ENCODE measurements around the gene ZG16B.

Gene ZG16B

DNA sequence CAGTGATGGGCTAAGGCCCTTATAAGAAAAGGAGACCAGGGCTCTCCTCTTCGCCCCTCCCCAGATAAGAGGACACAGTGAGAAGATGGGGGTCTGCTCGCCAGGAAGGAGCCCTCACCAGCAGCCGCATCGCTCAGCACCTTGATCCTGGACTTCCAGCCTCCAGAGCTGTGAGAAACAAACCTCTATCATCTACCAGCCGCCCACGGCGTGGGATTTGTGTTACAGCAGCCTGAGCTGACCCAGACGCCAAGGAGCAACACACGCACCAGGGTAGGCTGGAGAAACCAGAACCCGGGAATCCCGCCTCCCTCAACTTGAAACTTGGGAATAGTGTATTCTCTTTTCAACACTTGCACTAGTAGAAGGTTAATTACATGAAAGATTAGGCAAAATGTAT is 4.2 kb upstream of the ZG16B start:
- no peak for DNase-seq

DNA sequence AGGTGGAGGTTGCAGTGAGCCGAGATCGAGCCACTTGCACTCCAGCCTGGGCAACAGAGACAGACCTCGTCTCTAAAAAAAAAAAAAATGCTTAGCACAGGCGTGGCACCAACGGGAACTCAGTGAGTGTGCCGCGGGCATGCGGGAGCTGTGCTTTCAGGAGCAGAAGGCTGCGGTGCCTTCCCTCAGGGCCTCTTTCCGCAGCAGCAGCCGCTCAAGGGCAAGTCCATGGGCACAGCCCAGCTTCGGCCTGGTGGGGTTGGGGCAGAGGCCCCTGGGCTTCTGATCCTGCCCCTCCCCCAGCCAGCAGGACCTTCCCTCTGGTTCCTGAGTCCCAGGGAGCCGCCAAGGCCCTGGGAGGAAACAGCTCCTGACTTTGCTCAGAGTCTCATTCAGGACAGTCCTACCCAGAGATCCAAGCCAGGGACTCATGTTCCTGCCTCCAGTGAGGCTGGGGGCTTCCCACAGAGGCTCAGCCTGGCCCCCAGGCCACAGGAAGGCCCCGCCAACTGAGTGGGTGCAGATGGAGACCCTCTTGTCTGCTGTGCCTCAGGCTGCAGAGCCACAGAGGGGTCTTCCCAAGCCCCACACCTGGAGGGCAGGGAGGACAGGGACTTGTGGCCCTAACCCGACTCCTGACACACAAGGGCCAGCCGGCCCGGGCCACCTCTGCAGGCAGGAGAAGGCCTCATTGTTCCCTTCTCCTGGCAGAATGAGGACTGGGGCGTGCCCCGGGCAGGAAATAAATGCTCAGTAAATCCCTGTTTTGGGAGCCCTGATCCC is 3.3 kb upstream of the ZG16B start:
- no peak for DNase-seq

DNA sequence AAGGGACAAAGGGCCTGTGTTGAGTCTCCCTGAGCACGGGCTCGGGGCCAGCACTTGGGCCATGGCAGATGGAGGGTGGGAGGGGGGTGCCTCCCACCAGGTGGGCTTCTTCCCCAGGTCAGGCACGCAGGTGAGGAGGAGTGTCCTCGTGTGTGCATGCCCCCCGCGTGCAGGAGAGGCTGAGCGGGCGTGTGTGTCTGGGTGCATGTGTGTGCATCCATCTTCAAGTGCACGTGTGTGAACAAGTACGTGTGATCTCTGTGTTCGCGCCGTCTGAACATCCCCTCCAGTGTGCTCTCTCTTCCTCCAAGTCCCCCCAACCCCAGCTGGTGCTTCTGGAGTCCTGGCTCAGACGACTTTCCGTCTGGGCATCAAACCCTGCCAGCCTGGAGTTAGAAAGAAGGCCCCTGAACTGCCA is 2.7 kb upstream of the ZG16B start:
- no peak for DNase-seq

DNA sequence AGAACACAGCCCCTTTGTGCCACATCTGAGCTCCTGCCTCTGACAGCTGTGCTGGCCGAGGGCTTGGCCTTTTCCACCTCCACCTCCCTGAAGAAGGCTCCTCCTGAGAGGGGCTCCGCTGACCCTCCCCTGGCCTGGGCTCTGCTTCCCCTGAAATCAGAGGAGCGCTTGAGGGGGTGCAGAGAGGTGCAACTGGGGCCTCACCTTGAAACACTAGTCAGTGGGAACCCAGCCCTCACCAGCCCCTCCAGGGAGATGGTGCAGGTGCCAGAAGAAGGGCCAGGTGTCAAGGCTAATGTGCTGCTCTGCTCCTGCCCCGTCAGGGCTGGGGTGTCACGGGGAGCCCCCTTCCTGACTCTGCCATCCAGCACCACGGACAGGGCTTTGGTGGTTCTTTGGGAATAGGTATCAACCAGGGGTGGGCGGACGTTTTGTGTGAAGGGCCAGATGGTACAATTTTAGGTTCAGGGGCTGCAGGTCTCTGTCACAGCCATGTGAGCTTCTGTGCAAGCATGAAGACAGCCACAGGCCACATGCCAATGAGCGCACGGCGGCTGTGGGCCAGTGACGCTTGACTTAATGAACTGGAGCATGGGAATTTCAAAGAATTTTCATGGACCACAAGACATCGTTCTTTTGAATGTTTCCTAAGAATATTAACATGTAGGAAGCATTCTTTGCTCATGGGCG is 2.1 kb upstream of the ZG16B start:
- DNase-seq, result no peak

DNA sequence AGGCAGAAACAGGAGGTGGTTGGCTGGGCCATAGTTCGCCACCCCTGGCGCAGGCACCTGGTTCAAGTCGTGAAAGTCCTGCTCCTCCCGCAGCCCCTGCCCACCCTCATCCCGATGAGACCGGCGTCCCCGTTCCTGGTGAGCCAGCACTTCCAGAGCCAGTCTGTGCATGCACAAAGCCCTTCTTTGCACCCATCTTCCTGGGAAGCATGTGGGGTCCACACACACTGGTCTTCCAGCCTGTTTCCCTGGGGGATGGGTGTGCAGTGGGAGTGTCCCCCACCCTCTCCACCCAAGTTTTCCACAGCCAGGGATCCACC is 1.6 kb upstream of the ZG16B start:
- no peak for DNase-seq

DNA sequence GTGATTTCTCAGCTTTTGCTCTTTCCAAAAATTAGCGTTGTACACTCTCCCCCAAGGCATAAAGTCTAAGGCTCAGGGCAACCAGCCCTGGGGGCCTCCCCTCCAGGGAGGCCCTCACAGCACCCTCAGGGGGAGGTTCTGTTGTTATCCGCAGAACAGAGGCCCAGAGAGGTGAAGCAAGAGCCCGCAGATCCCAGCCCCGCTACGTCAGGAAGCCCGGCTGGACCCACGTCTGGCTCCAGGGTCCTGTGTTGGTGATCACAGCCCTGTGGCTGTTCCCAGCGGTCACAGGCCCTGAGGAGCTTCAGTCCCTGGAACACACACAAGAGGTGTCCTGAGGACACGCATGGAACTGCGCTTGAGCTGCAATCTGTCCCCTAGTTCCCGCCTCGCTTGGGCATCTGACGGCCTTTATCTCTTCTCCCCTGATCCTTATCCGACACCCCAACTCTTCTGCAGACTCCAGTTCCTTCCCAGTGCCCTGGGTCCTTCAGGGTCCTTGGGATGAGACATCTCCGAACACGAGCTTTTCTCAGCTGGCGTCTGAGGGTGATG is 1.1 kb upstream of the ZG16B start:
- DNase-seq, result no peak

DNA sequence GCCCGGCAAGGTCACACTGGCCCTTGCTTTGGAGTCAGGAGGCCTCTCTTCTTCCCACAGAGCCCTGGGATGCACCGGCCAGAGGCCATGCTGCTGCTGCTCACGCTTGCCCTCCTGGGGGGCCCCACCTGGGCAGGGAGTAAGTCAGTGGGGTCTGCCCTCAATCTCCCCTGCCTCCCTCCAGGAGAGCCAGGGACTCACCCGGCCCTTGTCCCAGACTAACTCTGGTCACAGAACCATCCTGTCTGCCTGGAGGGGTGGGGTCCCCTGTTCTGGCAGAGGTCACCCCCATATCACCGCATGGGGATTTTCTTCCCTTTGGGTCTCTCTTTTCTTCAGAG is 222 bp downstream of the ZG16B start:
- no peak for DNase-seq

DNA sequence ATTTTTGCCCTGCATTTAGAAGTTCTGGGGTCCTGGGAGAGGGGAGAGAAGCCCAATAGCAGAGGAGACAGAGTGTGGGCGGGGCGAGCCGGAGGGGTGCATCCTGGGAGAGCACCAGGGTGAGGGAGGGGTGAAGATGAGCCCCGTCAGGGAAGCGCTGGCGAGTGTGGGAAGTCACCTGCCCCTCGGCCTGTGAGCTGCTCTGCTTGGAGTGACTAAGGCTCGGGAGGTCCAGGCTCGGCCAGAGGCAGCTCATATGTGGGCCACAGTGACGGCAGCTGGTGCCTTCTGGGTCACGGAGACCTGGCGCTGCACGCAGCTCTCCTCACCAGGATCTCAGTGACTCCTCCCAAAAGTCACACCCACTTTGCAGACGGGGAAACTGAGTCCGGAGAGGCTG is 1.1 kb downstream of the ZG16B start:
- no peak for DNase-seq

DNA sequence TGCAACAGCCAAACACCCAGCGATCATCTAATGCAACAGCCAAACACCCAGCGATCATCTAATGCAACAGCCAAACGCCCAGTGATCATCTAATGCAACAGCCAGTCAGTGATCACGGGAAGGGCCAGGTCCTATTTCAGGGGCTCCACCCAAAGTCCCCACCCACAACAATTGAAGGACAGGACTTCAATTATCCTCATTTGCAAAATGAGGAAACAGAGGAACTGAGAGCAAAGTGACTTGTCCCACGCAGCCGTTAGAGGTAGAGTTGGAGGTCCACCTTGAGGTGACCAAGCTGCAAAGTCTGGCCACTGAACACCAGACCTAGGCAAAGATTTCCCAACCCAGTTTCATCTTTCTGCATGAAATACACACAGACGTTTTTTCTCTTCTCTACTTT is 3.7 kb downstream of the ZG16B start:
- no peak for DNase-seq

DNA sequence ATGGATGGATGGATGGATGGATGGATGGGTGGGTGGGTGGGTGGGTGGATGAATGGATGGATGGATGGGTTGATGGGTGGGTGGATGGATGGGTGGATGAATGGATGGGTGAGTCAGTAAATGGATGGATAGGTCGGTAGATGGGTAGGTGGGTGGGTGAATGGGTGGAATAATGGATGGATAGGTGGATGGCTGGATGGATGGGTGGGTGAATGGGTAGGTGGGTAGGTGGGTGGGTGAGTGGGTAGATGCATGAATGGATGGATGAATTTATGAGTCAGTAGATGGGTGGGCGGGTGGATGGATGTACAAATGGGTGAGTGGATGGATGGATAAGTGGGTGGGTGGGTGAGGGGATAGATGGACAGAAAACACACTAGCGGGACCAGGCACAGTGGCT is 4.9 kb downstream of the ZG16B start:
- no peak for DNase-seq

DNA sequence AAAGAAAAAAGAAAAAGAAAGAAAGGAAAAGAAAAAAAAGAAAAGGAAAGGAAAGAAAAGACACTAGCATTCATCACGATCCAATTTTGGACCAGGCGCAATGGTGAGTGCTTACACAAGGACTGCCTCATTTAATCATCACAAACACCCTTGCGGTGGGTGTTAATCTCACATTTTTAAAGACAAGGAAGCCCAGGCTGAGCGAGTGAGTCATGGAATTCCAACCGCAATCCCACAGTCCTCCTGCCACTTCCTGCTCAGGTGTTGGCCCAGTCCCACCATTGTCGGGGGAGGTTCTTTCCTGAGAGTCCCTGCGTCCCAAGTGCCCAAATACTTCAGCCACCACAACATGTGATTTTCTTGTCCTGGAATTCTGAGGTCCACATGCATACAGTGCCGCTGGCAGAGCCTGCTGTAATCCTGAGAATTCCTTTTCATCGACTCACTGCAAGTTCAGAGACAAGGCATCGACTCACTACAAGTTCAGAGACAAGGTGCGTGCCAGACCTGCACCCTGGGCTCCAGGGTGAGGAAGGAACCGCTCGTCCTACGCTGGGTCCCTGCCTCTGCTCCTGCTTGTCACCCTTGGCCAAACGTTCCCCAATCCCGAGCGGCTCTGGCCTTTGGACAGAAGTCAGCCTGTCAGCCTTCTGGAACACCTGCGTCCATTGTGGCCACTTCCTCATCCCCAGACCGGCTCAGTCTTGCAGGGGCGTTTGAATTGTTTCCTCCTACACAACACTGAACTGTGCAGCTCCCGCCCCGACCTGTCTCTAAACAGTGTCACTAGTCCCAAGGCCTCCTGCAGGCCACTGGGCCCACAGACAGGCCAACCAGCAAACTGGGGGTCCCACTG is 5.8 kb downstream of the ZG16B start:
- DNase-seq, result no peak

DNA sequence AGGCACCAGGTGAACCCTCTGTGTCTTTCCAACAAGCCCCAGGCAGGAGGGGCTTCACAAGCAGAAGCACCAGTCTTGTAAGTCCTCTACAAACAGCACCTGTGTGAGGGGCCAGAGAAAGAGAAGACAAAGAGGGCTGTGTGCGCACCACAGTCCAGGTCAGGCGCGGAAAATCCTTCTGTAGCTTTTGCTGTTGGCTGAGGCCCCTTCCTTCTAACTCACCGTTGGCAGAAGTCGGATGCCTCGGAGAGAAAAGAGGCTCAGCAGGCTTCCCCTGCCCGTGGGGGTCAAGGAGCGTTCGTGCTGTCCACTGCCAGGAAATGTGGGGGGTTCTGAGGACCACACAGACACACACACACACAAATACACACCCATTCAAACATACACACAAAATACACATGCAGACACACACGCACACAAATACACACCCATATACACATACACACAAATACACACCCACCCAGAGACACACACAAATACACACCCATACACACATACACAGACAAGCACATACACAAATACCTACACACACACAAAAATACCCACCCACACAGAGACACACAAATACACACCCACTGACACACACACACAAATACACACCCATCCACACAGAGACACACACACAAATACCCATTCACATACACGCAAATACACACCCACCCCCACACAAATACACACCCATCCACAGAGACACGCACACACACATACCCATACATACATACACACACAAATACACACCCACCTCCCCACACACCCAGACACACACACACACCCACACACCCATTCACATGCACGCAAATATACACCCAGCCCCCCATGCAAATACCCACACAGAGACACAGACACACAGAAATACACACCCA is 6.8 kb downstream of the ZG16B start:
- DNase-seq, result no peak

DNA sequence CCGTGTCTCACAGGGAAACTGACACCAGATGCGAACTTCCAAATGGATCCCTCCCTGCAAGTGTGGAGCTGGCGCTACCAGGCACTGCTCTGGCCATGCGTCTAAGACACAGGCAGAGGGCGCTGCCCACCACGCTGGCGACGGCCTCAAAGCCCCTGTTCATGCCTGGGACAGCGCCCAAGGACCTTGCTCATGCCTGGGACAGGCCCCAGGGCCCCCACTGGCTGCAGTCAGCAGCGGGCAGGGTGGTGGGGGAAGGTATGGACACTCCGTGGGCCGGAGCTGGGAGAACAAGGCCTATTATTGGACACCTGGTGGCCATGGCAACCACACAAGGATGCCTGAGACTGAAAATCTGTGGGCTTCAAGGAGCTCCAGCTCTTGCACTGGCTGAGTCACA is 8.8 kb downstream of the ZG16B start:
- no peak for DNase-seq

DNA sequence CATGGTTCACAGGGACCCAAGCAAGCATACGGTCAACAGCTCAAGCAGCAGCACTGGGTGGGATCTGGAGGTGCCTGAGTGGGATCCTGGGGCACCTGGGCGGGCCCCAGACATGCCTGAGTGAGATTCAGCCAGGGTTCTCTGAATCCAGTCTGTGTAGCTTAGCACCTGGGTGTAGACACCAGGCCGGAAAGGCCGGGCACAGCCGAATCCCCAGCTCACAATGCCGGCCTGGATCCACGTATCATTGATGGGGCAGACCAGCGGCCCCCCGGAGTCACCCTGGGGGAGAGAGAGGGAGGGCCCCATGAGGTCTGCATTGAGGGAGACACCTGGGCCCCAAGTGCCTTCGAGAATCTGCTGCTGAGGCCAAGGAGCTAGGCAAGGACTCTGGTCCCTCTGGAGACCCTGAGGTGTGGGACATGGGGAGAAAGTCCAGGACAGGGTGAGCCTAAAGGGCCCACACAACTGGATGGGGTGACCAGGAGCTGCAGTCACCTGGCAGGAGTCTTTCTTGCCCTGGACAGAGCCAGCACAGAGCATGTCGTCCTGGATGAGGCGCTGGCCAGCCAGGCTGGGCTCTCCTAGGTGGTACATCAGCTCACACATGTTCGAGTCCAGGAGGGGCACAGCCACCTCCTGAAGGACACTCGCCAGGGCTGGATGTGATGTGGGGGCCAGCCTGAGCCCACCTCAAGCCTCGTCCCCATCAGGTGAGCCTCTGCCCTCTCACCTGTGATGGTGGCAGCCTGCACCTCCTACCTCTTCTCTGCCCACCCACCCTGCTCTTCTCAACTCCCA is 9.7 kb downstream of the ZG16B start:
- no peak for DNase-seq

DNA sequence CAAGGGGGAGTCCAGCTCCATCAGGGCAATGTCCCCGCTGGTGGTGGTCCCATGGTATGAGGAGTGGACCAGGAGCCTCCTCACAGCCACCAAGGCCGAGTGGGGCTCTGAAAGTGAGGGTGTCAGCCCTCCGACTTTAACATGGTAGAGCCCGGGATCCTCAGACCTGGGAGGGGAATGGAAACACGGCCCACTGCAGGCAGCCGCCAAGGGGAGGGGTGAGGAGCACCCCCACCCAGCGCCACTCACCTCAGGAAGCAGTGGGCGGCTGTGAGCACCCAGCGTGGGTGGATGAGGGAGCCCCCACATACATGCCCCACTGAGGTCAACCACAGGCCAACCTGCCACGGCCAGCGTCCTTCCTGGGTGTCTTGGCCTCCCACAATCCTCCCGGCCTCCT is 10.8 kb downstream of the ZG16B start:
- DNase-seq, result no peak

DNA sequence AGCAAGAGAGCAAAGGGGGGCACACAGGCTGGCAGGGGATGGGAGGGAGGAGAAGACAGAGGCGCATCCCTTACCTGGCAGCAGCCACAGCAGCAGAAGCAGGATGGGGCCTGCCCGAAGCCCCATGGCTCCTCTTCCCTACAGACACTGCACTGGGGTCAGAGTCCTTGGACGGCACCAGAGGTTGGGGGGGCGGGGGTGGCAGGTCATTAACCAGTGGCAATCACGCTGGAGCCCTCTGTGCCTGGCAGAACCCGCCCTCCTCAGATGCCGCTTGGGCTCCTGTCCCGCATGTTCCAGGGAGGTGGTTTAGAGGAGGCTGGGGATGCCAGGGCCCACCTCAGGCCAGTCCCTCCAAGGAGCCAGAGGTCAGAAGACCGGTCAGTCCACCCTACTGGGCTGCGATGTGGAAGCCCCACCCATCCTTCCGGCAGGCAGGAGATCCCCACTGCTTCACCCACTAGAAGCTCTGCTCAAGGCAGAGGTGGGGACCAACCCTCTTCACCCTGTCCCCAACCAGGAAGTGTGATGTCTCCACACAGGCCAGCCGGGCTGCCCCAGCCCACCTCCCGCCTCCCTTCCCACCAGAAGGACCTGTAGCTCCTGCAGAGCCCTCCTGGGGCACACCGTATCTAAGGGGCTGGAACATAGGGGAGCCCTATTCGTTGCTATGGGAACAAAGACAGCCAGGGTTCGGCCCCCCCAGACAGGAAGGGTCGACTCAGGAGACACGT is 11.7 kb downstream of the ZG16B start:
- DNase-seq, result no peak

DNA sequence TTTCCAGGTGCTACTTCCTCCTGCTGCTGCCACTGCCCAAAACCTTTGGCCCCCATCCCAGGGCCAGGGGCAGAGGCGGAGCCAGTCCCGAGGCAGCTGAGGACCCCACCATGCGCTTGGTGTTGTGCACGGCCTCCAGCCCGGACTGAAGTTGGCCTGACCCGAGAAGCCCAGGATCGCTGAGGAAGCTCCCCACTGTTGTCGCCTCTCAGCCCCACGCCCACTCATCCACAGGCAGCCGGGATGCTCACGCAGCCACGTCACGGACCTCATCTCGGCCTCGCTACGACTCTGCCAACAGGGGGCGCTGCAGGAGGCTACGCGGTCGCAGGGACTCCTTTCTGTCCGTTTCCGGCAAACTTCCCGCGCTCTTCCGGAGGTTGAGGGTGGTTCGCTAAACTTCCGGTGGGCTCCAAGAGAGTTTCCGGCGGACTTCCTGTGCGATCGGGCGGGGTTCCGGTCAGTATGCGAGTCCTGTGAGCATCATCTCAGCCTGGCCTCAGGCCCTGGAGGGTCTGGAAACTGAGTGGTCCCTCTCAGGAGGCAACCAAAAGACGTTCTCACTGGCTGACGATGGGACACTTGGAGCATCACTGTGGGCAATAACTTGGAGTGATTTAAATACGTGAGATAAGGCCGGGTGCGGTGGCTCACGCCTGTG is 12.4 kb downstream of the ZG16B start:
- no peak for DNase-seq

DNA sequence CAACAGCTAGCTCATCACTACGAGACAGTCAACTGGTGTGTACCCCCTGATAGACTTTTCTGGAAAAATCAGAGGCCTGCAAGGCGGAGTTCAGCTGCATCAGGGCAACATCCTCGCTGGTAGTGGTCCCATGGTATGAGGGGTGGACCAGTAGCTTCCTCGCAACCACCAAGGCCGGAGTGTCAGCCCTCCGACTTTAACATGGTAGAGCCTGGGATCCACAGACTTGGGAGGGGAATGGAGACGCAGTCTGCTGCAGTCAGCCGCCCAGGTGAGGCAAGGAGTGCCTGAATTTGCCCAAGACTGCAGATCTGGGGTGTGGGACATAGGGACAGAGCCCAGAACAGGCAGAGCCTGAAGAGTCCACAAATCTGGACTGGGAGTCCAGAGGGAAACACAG is 13.4 kb downstream of the ZG16B start:
- no peak for DNase-seq

DNA sequence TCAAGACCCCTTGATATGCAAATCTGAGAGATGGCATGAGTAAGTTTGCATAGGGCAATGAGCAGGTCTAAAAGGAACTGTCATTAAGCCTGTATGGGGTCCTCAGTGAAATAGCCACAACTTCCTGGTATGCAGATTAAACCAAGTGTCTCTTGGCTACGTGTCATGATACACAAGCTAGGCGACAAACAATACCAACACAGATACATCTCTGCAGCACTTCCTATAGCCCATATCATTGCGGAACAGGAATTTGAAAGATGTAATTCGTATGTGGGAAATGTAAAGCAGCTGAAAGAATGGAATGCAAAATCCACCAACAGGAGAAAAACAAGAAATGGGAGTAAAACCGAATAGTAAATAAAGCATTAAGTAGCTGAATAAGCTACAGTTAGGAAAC is 15.0 kb downstream of the ZG16B start:
- DNase-seq, result no peak

DNA sequence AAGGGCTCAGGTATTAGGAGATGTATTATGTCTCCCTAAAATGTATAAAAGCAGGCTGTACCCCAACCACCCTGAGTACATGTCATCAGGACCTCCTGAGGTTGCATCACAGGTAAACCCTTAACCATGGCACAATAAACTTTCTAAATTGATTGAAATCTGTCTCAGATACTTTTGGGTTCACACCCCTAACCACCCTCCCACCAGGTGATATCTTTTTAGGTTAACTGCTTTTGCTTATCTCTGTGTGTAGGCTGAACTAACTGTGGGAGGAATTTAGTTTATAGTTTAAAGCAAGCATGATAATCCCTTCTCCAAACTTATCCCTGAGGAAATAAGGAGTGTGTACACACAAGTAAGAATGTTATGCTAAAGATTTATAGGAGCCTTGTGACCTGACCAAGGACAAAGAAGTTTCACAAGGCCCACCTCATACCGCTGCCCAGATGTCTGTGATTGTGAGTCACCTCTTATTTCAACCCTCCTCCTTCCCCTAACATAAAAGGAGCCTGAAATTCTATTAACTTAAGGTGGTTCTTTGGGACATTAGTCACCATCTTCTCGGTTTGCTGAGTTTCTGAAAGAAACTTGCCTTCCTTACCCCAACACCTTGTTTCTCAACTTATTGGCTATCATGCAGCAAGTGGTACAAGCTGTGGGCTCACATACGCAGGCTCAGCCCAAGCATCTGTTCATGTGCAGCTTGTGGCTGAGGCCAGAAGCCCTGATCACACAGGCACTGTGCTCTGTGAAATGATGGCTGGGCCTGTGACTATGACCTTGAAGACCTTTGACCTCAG is 16.6 kb downstream of the ZG16B start:
- no peak for DNase-seq

Measured in cerebellar nuclear complex (tissue), 1 donor.